Gastroesophageal sphincter (tissue), 2 donors: ENCODE results near the gene SLC10A4.

ENCODE experiments used
- EP300 ChIP-seq: sonication (generic); formaldehyde crosslinking; IDR thresholded peaks from one replicate; pipeline ENCODE4 v1.6.1; 2017; ENCODE audit warnings: antibody characterized with exemption, mild to moderate bottlenecking
- POLR2A ChIP-seq, 2 donors: fragments of 450-650 bp; IDR thresholded peaks; one replicate each; pipeline ENCODE4 v1.6.1; 2017; ENCODE audit warnings: antibody characterized with exemption in 2 of 2, mild to moderate bottlenecking in 2 of 2, moderate library complexity in 1 of 2
- POLR2AphosphoS5 ChIP-seq: sonication (generic); formaldehyde crosslinking; IDR thresholded peaks from one replicate; pipeline ENCODE4 v1.6.1; 2017; ENCODE audit warnings: antibody characterized with exemption

GRCh38 chr4:48526406-48526805 is 43.3 kb downstream of the SLC10A4 start:
- no peak for TF ChIP-seq POLR2A (IDR thresholded peaks at IDR 0.05)
- TF ChIP-seq EP300 = no peak
- no peak for TF ChIP-seq POLR2AphosphoS5
